NK-92 (cell line): Measurements from ENCODE around the gene FURIN.
"Not testable (repeated sequence)": the region's sequence is repeated elsewhere in the genome, so short reads cannot be mapped to it uniquely, and the experiment has no call there.

ENCODE experiments used
- DNase-seq: peaks from one replicate; lab custom pipeline; 2025; ENCODE audit not compliant: unreplicated experiment; lab: John Stamatoyannopoulos, UW

FURIN gene

GRCh38 chr15:90881978-90882721, 13.8 kb downstream of the FURIN start:
- no peak for DNase-seq

DNA sequence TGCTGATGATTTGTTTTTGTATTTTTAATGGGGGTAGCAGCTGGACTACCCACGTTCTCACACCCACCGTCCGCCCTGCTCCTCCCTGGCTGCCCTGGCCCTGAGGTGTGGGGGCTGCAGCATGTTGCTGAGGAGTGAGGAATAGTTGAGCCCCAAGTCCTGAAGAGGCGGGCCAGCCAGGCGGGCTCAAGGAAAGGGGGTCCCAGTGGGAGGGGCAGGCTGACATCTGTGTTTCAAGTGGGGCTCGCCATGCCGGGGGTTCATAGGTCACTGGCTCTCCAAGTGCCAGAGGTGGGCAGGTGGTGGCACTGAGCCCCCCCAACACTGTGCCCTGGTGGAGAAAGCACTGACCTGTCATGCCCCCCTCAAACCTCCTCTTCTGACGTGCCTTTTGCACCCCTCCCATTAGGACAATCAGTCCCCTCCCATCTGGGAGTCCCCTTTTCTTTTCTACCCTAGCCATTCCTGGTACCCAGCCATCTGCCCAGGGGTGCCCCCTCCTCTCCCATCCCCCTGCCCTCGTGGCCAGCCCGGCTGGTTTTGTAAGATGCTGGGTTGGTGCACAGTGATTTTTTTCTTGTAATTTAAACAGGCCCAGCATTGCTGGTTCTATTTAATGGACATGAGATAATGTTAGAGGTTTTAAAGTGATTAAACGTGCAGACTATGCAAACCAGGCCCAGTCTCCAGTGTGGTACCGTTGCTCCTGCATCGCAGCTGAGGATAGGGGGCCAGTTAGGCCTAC, 14.6 kb downstream of the FURIN start:
- DNase-seq: no peak

DNA sequence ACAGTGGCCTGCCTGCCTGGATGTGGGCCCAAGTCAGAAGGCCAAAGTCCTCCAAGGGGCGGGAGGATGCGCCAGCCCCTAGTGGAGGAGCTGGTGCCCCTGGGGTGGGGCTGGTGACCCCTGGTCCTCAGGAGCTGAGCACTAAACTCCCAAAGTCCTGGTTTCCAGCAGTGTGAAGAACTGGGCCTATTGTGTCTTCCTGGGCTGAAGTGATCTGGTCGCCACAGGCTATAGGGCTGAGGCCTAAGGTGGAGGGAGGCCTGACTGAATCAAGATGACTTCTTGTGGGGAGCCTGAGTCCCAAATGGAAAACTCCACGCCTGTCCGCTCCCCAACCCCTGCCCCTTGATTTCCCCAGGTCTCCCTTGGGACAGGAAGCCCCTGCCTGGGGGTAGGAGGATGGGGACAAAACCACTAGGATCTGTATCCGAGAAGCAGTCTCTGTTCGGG, 15.2 kb downstream of the FURIN start:
- no peak for DNase-seq

GRCh38 chr15:90883976-90884718, 15.8 kb downstream of the FURIN start, which contains the start of gene FES:
FES (plus strand) TSS chr15:90884504; CDS start chr15:90885046, 542 bp downstream.
- no peak for DNase-seq

DNA sequence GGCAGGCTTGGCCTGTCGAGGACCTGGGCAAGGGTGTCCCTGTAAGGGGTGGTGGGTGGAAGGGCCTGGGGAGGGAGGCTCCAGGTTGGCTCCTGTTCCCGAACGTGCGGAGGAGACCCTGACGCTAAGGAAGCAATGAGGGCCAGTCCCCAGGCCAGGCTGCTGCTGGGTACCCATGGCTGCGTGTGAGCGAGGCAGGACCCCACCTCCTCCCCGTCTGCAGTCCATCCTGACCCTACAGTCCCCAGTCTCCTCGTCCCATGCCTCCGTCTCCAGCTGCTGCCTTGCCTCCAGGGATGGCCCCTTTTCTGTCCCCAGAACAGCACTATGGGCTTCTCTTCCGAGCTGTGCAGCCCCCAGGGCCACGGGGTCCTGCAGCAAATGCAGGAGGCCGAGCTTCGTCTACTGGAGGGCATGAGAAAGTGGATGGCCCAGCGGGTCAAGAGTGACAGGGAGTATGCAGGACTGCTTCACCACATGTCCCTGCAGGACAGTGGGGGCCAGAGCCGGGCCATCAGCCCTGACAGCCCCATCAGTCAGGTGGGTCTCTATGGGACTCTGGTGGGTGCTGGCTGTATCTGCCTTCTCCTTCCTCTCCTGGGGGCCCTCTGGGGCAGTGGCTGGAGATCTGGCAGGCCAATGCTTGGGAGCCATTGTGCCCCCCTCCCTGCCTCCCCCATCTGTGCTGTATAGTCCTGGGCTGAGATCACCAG, 16.5 kb downstream of the FURIN start:
- no peak for DNase-seq

DNA sequence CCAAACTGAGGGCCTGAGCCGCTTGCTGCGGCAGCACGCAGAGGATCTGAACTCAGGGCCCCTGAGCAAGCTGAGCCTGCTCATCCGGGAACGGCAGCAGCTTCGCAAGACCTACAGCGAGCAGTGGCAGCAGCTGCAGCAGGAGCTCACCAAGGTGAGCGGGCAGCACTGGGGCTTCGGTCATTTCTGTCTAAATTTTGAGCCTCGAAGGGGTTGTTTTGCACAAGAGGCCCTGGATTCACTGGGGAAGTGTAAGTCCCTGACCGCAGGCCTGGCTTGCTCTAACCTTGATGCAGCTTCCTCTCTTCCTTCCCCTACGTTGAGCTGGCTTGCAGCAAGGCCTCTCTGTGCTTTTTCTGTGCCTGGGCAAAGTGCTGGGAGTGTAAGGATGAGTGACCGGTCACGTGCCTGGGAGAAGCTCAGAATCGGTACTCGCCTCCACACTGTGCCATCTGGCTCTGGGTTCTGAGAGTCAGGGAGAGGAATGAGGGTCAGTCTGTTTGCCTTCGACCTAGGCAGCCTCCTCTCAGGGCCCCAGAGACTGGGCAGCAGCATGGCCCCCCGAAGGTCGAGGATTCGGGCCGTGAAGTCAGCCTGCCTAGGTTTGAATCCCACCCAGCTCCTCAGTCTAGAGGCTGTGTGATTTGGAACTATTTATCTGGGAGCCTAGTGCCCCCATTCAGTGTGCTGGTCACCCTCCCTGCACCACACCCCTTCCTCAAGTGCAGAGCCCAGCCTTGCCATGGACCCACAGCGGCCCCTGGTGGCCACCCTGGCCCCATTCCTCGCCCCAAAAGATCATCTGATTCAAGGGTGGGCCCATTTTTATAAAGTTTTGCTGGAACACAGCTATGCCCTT, 17.3 kb downstream of the FURIN start:
- DNase-seq: no peak

- DNase-seq: no peak
Measured at GRCh38 chr15:90886291-90886614, 17.9 kb downstream of the FURIN start.

- no peak for DNase-seq
Measured at GRCh38 chr15:90887037-90887481, 18.7 kb downstream of the FURIN start.

DNA sequence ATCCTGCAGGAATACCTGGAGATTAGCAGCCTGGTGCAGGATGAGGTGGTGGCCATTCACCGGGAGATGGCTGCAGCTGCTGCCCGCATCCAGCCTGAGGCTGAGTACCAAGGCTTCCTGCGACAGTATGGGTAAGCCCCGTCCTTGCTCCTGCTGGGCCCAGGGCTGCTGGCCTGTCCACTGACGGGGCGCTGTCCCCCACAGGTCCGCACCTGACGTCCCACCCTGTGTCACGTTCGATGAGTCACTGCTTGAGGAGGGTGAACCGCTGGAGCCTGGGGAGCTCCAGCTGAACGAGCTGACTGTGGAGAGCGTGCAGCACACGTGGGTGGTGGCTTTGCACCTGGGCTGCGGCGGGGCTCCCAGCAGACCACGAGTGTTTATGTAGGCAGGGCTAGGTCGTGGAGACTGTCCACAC, 20.9 kb downstream of the FURIN start:
- no peak for DNase-seq

GRCh38 chr15:90889736-90890456, 21.5 kb downstream of the FURIN start:
- no peak for DNase-seq

- no peak for DNase-seq
Measured at GRCh38 chr15:90890839-90891238, 22.5 kb downstream of the FURIN start.

- DNase-seq: no peak
Measured at GRCh38 chr15:90891346-90891949, 23.1 kb downstream of the FURIN start.

GRCh38 chr15:90892023-90892422, 23.6 kb downstream of the FURIN start:
- DNase-seq: no peak

DNA sequence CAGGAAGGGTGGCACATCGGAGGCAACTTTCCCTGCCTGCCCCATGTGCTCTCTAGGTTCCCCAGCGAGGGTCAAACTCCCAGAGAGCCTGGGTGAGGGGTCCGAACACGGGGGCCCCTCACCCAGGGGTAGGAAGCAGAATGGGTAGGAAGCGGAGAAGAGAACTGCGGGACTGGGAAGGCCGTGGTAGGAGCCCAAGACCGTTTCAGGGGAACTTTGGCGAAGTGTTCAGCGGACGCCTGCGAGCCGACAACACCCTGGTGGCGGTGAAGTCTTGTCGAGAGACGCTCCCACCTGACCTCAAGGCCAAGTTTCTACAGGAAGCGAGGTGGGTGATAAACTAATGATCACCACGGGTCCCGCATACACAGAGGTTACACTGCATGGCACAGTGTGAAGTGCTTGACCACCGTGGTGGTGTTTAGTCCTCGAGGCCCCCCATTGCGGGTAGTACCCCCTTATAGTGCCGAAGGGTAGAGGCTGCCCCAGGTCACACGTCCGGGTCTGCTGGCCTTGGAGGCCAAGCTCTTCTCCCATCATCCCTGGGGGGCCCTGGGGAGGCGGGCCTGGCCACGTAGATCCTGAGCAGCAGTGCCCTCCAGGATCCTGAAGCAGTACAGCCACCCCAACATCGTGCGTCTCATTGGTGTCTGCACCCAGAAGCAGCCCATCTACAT, 24.2 kb downstream of the FURIN start:
- no peak for DNase-seq

DNA sequence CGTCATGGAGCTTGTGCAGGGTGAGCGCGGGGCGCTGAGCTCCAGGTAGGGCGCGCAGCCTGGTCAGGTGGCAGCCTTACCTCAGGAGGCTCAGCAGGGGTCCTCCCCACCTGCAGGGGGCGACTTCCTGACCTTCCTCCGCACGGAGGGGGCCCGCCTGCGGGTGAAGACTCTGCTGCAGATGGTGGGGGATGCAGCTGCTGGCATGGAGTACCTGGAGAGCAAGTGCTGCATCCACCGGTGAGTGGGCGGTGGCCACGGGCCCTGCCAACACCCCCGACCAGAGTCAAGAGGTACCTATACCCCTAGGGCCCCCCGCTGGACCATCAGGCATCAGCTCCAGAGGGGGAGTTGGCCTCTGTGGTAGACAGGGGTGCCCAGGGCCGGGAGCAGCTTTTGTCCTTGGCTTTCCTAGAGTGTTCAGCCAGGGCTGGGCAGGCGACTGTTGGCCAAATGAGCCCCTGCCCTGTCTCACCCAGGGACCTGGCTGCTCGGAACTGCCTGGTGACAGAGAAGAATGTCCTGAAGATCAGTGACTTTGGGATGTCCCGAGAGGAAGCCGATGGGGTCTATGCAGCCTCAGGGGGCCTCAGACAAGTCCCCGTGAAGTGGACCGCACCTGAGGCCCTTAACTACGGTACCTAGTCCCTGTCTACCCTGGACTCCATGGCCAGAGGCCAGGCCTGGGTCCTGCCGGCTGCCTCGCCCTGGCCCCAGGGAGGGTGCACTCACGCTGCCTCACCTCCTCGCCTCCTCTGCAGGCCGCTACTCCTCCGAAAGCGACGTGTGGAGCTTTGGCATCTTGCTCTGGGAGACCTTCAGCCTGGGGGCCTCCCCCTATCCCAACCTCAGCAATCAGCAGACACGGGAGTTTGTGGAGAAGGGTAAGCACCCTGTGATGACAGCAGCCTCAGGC, 25.0 kb downstream of the FURIN start:
- no peak for DNase-seq

DNA sequence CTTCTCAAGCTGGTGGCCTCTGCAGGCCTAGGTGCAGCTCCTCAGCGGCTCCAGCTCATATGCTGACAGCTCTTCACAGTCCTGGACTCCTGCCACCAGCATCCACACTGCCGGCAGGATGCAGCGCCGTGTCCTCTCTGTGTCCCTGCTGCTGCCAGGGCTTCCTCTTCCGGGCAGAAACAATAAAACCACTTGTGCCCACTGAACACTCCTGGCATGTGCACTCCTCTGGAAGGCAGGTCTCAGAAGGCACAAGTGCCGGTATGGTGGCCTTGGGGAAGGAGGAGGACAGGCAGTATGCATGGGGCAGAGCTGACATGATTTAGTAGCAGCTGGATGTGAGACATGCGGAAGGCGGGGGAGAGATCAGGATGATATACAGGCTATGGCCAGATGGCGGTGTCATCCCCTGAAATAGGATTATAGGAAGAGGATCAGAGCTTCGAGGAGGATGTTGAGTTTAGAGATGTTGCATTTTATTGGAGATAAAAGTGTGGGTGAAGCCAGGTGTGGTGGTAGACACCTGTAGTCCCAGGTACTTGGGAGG, 27.3 kb downstream of the FURIN start:
- DNase-seq: no peak

- not testable (repeated sequence) for DNase-seq
Measured at GRCh38 chr15:90897131-90897655, 28.8 kb downstream of the FURIN start.
